ENCODE measurements around the gene SNX11.
"Not testable (repeated sequence)": the region's sequence is repeated elsewhere in the genome, so short reads cannot be mapped to it uniquely, and the experiment has no call there.

Gene SNX11, protein sequence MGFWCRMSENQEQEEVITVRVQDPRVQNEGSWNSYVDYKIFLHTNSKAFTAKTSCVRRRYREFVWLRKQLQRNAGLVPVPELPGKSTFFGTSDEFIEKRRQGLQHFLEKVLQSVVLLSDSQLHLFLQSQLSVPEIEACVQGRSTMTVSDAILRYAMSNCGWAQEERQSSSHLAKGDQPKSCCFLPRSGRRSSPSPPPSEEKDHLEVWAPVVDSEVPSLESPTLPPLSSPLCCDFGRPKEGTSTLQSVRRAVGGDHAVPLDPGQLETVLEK

DNA sequence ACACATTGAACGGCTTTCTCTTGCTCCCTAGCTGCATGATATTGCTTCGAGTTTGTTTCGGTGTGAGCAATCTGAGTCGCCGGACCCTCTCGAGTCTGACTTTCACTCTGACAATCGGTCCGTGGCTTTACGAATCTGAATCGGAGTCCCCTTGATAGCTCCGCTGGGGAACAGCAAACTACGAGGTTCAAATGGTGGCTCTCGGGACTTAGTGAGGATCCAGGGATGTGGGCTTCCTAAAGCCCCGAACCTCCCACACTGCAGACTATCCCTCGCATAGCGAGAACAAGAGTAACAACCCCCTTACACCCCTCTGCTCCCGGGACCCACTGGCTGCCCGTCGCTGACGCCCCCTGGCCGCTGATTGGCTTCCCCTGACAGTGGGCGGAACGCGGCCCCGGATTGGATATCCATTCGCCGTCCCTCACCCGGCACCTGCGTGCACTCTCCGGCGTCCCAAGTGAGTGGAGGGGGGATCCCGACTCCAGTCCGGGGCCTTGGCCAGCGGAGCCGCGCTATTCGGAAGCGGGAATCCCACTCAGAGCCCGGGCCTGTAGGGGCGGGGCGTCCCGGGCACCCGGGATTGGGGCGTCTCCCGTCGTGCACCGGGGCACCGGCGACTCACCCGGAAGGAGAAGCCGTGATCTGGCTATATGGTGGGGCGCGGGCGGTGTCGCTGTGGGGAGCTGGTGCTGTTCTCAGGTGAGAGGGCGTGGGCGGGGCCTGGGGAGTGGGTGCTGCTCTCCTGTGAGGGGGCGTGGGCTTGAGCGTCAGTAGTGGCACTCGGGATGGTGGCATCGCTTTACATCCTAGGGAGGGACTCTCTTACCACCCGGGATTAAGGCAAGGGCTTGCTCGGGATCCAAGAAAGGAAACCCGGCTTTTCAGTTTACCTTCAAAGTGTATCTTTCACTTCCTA is at the start of gene SNX11:
Gene SNX11, plus strand, starts transcription at position 630 of the 919 bp plus-strand sequence. CDS start 4,278 bp downstream, outside the sequence.
- peak; percentile 91 for DNase-seq

DNA sequence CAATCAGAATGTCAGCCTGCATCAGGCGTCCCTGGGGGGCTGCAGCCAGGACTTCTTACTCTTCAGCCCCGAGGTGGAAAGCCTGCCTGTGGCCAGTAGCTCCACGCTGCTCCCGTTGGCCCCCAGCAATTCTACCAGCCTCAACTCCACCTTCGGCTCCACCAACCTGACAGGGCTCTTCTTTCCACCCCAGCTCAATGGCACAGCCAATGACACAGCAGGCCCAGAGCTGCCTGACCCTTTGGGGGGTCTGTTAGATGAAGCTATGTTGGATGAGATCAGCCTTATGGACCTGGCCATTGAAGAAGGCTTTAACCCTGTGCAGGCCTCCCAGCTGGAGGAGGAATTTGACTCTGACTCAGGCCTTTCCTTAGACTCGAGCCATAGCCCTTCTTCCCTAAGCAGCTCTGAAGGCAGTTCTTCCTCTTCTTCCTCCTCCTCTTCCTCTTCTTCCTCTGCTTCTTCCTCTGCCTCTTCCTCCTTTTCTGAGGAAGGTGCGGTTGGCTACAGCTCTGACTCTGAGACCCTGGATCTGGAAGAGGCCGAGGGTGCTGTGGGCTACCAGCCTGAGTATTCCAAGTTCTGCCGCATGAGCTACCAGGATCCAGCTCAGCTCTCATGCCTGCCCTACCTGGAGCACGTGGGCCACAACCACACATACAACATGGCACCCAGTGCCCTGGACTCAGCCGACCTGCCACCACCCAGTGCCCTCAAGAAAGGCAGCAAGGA is 49.0 kb upstream of the SNX11 start:
- DNase-seq: no peak

DNA sequence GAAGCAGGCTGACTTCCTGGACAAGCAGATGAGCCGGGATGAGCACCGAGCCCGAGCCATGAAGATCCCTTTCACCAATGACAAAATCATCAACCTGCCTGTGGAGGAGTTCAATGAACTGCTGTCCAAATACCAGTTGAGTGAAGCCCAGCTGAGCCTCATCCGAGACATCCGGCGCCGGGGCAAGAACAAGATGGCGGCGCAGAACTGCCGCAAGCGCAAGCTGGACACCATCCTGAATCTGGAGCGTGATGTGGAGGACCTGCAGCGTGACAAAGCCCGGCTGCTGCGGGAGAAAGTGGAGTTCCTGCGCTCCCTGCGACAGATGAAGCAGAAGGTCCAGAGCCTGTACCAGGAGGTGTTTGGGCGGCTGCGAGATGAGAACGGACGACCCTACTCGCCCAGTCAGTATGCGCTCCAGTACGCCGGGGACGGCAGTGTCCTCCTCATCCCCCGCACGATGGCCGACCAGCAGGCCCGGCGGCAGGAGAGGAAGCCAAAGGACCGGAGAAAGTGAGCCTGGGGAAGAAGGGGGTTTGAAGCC is 48.4 kb upstream of the SNX11 start:
- no peak for DNase-seq

DNA sequence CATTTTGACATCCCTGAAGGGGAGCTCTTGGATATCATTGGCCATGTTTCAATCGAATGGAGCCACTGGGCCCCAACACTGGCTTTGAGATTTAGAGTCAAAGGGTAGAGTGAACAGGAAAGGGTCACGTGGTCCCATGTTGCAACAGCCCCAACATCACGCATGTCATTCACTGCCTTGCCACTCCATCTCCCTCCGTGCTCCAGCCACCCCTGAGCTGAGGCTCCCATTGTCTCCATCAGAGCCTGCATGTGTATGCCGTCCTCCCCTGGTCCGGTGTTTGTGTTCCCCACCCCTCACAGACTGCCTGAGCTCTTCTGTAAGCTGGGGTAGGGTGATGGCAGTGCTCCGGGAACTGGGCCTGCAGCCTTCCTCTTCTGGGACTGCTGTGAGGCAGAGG is 47.3 kb upstream of the SNX11 start:
- DNase-seq: no peak

DNA sequence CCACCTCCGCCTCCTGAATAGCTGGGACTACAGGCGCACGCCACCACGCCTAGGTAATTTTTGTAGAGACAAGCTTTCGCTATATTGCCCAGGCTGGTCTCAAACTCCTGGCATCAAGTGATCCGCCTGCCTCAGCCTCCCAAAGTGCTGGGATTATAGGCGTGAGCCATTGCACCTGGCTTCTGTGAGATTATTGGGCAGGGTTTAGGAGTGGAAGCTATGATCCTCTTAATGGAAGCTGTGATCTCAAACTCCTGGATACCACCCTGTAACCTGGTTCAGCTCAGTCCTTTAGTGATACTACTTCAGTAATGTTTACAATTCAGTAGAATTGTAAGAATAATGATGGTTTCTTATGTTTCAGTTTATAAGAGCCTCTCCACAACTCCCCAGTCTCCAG is 45.3 kb upstream of the SNX11 start:
- no peak for DNase-seq

DNA sequence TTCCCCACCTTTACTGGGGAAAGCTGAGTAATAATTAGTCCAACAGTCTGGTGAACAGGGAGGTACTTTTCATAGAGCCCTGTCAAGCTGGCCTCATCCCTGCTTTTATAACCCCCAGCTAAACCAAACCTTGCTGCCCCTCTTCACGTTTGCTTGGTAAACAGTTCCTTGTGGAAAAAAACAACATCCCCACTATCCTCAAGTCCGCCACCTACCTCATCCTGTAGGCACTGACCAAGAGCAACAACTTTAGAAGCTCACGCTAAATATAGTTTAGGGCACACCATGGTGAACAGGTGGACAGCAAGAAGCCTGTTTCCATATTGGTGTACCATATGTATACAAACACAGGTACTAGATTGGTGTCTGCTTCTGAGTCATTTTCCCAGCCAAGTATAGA is 42.9 kb upstream of the SNX11 start:
- no peak for DNase-seq

DNA sequence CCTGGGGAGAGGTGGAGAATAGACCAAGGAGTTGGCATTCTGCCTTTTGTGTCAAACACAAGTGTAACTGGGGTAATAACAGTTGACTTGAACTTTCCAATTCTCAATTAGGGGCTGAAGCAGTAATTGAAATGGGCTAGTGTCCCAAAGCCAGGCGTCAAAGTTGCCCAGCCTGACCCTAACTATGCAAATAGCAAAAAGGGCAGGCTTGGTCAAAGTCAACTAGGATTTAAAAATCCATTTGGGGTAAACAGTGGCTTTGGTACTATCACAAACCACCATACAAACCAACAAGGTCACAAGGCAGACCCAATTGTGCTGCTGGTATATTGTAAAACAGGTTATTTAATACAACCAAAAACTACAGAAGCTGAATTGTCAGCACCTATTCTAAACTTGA is 41.4 kb upstream of the SNX11 start:
- no peak for DNase-seq

DNA sequence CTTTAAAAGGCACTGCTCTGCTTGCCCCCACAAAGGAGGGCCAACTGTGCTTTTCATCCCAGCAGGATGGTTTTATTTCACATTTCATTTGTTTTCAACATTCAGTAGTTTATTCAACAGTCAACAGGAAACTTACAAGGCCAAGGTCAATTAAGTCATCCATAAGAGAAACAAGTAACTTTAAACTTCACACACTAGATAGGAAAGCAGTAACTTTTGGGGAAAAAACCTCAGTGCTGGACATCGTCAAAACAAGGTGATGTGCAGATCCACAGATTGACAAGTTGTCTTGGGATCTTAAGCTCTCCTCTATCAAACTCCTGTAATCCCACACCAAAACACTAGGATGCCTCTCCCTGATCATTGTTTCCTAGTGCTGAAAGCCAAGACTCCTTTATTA is 40.9 kb upstream of the SNX11 start:
- DNase-seq: no peak

DNA sequence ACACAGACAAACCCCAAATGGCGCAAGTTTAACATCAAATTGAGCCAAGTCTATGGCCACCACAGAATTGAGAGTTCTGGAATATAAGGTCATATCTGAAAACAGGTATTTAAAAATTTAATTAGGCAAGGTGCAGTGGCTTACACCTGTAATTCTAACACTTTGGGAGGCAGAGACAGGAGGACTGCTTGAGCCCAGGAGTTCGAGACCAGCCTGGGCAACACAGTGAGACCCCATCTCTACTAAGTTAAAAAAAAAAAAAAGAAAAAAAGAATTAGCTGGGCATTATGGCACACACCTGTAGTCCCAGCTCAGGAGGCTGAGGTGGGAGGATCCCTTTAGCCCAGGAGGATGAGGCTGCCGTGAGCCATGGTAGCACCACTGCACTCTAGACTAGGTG is 40.3 kb upstream of the SNX11 start:
- no peak for DNase-seq

DNA sequence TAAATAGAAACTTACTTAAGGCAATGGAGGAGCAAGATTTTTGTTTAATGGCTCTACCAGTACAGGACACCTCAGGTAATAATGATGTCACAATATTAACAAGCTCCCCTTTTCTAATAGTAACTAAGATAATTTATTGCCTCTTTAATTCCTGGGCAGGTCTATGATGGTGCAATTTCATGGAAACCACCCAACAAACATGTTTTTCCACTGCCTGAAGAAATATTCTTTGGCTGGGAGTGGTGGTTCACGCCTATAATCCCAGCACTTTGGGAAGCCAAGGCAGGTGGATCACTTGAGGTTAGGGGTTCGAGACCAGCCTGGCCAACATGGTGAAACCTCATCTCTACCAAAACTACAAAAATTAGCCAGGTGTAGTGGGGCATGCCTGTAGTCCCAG is 39.8 kb upstream of the SNX11 start:
- DNase-seq: not testable (repeated sequence)

DNA sequence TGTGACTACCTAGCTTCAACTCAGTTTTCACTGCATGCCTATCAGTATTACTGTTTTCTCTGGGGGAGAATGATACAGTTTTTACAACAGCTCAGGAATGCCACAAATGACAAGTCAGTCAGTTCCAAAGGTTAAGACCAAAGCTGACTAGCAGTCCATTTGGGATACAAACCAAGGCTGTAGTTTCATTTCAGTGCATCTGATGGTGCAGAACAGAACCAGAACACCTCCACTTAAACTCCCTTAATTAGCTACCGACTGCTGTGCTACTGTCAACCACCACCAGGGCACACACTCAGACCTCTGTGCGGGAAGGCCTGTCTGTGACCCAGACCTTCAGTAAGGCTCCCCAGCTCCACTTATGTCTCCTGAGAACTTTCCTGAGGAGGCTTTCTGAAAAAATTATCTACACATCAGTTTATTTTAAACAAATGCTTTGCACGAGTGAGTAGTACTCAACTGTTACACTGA is 39.0 kb upstream of the SNX11 start:
- no peak for DNase-seq

DNA sequence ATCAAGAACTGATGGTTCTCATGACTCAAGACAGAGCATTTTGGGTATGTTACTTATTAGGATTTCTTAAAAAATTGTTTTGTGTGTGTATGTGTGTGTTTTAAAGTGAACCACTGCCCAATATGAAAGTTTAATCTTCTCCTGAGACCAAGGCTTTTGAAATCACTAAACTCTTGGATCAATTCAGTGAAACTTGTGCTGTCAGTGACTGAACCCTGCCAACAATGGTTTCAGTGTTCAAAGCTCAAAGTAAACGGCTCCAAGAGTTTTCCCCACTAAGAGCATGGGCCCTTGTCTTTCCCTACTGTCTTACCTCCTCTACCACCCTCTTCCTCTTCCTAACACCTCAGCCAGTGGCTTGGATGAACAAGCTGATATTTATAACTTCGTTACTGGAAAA is 37.4 kb upstream of the SNX11 start:
- DNase-seq: no peak

DNA sequence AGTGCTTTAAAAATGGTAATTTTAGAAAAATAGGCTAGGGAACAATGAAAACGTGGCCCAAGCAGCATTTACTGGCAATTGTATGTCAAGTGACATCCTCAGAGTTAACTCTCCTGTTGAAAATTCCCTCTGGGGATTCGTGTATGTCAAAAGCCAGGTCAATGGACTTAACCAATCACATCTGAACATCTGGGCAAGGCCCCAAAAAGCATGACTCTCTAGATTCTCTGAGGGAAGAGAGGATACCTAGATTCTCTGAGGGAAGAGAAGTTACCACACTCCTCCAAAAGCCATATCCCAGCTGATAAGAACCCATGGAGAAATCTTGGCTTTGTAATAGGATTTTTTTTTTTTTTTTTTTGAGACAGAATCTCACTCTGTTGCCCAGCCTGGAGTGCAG is 35.9 kb upstream of the SNX11 start:
- no peak for DNase-seq

DNA sequence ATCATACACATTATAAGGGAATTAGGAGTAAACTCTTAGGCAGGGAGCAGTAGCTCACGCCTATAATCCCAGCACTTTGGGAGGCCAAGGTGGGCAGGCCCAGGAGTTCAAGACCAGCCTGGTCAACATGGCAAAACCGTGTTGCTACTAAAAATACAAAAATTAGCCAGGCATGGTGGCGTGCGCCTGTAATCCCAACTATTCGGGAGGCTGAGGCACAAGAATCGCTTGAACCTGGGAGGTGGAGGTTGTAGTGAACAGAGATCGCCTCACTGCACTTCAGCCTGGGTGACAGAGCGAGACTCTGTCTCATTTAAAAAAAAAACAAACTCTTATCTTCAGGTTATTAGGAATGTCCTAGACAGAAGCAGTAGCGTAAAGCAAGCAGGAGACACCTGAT is 34.8 kb upstream of the SNX11 start:
- not testable (repeated sequence) for DNase-seq

DNA sequence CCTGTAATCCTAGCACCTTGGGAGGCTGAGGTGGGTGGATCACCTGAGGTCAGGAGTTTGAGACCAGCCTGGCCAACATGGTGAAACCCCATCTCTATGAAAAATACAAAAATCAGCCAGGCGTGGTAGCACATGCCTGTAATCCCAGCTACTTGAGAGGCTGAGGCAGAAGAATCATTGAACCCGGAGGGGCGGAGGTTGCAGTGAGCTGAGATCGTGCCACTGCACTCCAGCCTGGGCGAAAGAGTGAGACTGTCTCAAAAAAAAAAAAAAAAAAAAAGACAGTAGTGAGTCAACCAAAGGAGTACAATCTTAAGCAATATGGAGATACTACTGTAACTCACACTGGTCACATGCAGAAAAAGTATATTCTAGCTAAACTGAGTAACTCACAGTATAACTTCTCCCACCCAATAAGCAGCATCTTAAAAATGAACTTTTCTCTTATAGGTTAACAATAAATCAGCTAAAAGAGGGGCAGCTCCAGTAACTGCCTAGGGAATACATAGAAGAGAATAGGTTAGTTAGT is 33.9 kb upstream of the SNX11 start:
- not testable (repeated sequence) for DNase-seq

DNA sequence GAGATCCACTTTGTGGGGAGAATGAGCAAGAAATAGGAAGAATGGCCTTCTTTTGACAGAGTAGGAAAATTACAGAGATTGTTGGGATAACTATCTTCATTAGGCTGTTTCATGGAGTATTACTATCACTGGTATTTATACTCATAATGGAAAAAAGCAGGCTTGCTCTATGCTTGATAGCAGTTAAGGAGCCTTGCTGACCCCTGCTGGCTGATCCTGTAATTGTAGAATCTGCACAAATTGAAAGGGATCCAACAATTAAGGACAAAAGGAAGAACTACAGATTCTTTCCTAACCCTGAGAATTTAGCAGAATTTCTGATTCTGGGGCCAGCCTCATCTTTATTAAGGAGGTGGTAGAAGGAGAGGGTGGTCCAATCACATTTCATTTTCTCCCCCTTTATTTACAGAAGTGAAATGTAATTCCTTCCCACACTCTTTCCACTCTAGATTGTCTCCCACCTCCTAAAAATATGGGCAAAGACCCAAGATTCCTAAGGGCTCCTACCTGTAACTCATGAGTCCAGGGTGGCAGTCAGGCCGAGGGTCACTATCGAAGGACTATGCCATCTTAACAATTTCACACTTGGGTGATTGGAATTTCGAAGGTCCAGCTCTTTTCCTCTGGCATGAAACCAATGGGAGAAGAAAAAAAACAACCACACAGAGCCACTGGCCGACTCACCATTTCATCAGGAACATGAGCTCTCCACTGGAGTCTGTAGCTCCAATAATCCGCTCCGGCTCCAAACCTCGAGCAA is 33.1 kb upstream of the SNX11 start:
- peak; percentile 18 for DNase-seq

DNA sequence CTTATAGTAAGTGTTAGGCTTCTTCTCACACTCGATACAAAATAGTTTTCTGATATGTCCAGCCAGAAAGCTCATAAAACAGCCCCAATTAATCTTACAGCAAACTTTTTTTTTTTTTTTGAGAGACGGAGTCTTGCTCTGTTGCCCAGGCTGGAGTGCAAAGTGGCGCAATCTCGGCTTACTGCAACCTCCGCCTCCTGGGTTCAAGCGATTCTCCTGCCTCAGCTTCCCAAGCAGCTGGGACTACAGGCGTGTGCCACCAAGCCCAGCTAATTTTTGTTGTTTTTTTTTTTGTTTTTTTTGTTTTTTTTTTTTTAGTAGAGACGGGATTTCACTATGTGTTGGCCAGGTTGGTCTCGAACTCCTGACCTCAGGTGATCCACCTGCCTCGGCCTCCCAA is 30.4 kb upstream of the SNX11 start:
- not testable (repeated sequence) for DNase-seq

DNA sequence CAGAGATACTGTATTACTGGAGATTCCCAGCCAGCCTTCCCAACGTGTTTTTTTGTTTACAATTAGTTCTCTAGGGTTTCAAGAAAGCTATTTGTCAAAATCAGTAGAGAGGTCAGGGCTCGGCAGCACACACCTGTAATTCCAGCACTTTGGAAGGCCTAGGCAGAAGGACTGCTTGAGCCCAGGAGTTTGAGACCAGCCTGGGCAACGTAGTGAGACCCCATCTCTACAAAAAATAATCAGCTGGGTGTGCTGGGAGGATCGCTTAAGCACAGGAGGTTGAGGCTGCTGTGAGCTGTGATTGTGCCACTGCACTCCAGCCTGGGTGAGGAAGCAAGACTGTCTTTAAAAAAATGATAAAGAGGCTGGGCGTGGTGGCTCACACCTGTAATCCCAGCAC is 25.7 kb upstream of the SNX11 start:
- DNase-seq: no peak

DNA sequence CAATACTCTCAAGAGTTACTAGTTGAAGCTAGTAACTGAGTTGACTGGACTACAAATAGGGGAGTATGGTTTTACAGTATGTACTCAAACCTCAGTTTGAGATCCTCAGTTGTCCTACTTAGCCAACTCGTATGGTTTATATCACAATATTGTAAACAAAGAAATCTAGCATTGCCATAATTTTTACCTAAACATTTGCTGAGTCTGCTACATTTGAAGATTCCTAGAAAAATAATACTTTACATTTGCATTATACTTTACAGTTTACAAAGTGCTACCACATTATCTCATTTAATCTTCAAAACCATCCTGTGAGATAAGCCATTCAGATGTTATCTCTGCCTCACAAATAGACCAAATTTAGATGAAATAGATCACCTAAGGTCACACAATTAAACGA is 22.6 kb upstream of the SNX11 start:
- DNase-seq: no peak

DNA sequence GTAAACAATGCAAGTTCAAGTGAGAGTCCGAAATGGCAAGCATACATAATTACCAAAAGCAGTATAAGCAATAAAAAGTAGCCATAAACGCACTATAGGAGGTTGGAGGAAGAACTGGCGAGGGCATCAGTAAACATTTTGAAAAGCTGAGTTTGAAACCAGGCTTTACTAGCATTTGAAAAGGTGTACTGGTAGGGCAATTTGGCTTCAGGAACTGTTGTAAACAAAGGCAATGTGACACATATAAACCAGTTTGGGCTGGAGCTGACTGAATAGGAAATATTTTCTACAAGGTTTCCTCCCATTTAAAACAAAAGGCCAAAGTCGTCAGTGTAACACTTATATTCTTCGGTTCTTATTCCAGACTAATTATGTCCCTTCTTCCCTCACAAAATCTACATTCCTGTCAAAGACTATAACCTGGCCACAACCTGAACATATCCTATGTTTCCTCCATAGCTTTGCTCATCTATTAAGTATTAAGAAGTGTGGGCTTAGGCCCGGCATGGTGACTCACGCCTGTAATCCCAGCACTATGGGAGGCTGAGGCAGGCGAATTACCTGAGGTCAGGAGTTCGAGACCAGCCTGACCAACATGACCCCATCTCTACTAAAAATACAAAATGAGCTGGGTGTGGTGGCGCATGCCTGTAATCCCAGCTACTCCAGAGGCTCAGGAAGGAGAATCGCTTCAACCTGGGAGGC is 14.1 kb upstream of the SNX11 start:
- no peak for DNase-seq

DNA sequence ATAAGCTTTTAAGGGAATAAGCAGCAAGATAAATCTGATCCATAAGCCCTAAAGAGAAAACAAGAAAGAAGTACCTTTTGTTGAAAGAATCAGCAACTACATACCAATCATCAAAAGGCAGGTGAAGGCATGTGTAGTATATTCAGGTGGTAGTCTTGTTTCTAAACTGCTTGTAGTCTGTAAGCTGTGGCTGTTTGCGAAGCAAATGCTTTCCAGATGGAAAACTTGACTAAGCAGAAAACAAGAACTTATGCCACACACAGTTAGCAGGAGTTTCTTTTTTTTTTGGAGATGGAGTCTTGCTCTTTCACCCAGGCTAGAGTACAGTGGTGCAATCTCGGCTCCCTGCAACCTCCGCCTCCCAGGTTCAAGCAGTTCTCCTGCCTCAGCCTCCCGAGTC is 12.0 kb upstream of the SNX11 start:
- no peak for DNase-seq

DNA sequence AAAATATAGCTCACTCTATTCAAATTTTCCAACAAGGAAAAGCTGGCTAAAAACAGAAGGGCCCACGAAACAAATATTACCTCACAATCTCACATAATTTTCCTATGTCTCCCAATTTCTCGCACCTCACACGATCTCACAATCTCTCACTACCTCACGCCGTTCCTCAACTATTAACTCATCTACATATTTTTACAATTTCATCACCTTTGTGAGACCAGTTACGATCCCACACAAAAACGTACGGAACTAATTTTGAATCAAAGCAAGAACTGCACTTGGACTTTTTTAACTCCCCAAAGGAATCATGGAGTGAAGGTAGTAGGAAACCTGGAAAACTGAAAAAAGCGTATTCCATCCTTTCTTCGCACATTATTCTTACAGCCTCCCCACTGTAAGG is 7.4 kb upstream of the SNX11 start:
- DNase-seq: no peak

Data from DMS79 (cell line).